Measurements from ENCODE around the gene PPP3CA. TPM values are rescaled to one million over a fixed set of nuclear protein-coding genes. Genes with fewer than 3 reads are reported as not detected.
"Not testable (repeated sequence)": the region's sequence is repeated elsewhere in the genome, so short reads cannot be mapped to it uniquely, and the experiment has no call there.

Gene PPP3CA
- polyA plus RNA-seq, 1 donor (not counting 4 experiments of a cell fraction or from before 2014, with no cell fraction given) = 43.3 TPM

DNA sequence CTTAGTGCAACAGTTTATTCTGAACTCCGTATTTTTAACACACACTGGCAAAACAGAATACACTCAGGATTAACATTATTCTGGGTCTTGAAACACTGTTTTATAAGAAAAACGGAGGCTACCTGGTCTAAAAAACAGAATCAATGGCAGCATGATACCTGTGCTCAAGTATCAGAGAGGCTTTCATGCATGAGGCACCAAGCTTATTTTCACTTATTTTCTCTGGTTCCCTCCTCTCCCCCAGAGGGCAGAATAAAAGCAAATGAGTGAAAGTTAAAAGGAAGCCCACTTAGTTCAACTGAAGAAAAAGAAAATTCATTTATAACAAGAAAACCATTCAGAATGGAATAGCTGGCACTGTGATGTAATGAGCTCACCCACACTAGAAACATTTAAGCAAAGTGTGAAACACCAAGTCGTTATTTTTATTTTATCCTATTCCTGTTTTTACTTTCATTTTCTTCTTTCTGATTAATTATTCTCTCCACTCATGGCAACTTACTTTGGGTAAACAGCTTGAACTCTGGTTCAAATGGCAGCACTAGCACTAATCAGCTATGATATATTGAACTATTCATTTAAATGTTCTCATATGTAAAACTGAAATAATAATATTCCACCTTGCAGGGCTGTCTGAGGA is 211.8 kb downstream of the PPP3CA start:
- Histone ChIP-seq H3K4me2 (ENCODE audit: control insufficient read depth, extremely low read depth, insufficient read depth, low read depth, low read length) (no peak overlapping the region), H3K9me3 (ENCODE audit: control insufficient read depth, low read depth, low read length) (no peaks in the 10 kb centered on the region), H2AFZ (ENCODE audit: control insufficient read depth, low read length) (no peak overlapping the region), H3K27me3 (ENCODE audit: control insufficient read depth, extremely low read depth, insufficient read depth, low read length) (no peaks in the 10 kb centered on the region), H3K36me3 (ENCODE audit: control insufficient read depth in 2 of 2, extremely low read depth in 1 of 2, insufficient read depth in 2 of 2, low read length in 2 of 2) (no peaks in the 10 kb centered on the region), H3K4me1 (ENCODE audit: control insufficient read depth, extremely low read depth, insufficient read depth, low read length) (no peaks in the 10 kb centered on the region), H4K20me1 (ENCODE audit: control insufficient read depth, extremely low read depth, insufficient read depth, low read length) (no peaks in the 10 kb centered on the region), H3K9ac (ENCODE audit: control insufficient read depth, extremely low read depth, insufficient read depth, low read length) (no peak overlapping the region), H3K4me3 (ENCODE audit: control insufficient read depth in 2 of 3, extremely low read depth in 1 of 3, insufficient read depth in 2 of 3, low read depth in 1 of 3, low read length in 3 of 3) (no peak overlapping the region), H3K27ac (ENCODE audit: control insufficient read depth, insufficient read depth, low read length) (no peak overlapping the region), H3K9me1 (ENCODE audit: control insufficient read depth, extremely low read depth, insufficient read depth, low read length) (no peaks in the 10 kb centered on the region), H3K79me2 (ENCODE audit: control insufficient read depth, insufficient read depth, low read length) (peaks cover 24% of the 10 kb centered on the region)
- DNase-seq (ENCODE audit: low read depth, low spot score) (no peak), FAIRE-seq (no peak)
- TF ChIP-seq EZH2 (IDR thresholded peaks at IDR 0.05; ENCODE audit: low read length) = no peak
- TF ChIP-seq, protein P1, sequence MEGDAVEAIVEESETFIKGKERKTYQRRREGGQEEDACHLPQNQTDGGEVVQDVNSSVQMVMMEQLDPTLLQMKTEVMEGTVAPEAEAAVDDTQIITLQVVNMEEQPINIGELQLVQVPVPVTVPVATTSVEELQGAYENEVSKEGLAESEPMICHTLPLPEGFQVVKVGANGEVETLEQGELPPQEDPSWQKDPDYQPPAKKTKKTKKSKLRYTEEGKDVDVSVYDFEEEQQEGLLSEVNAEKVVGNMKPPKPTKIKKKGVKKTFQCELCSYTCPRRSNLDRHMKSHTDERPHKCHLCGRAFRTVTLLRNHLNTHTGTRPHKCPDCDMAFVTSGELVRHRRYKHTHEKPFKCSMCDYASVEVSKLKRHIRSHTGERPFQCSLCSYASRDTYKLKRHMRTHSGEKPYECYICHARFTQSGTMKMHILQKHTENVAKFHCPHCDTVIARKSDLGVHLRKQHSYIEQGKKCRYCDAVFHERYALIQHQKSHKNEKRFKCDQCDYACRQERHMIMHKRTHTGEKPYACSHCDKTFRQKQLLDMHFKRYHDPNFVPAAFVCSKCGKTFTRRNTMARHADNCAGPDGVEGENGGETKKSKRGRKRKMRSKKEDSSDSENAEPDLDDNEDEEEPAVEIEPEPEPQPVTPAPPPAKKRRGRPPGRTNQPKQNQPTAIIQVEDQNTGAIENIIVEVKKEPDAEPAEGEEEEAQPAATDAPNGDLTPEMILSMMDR (optimal IDR thresholded peaks at IDR 0.05 in 1 of 3, IDR thresholded peaks at IDR 0.05 in 1 of 3, conservative IDR thresholded peaks at IDR 0.05 in 1 of 3; ENCODE audit: extremely low read depth in 1 of 3, insufficient read depth in 2 of 3, low read length in 3 of 3) = no peak
- dilution Hi-C loops (cut with MboI; ENCODE audit: extremely low pct_ligation_motif_present, low sequenced_read_pairs) = no loop called here

DNA sequence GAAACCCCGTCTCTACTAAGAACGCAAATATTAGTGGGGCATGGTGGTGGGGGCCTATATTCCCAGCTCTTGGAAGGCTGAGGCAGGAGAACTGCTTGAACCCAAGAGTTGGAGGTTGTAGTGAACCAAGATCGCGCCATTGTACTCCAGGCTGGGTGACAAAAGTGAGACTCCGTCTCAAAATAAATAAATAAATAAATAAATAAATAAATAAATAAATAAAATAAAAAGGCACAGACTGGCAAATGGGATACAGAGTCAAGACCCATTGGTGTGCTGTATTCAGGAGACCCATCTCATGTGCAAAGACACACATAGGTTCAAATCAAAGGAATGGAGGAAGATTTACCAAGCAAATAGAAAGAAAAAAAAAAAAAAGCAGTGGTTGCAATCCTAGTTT is 216.3 kb downstream of the PPP3CA start:
- H3K79me2 ChIP-seq (ENCODE audit: control insufficient read depth, insufficient read depth, low read length) = peaks cover 31% of the 10 kb centered on the region
- H3K36me3 ChIP-seq (ENCODE audit: control insufficient read depth in 2 of 2, extremely low read depth in 1 of 2, insufficient read depth in 2 of 2, low read length in 2 of 2); H3K9ac ChIP-seq (ENCODE audit: control insufficient read depth, extremely low read depth, insufficient read depth, low read length); FAIRE-seq; H3K9me1 ChIP-seq (ENCODE audit: control insufficient read depth, extremely low read depth, insufficient read depth, low read length); H2AFZ ChIP-seq (ENCODE audit: control insufficient read depth, low read length); H3K4me1 ChIP-seq (ENCODE audit: control insufficient read depth, extremely low read depth, insufficient read depth, low read length); DNase-seq (ENCODE audit: low read depth, low spot score); H3K9me3 ChIP-seq (ENCODE audit: control insufficient read depth, low read depth, low read length); H3K4me3 ChIP-seq (ENCODE audit: control insufficient read depth in 2 of 3, extremely low read depth in 1 of 3, insufficient read depth in 2 of 3, low read depth in 1 of 3, low read length in 3 of 3); H4K20me1 ChIP-seq (ENCODE audit: control insufficient read depth, extremely low read depth, insufficient read depth, low read length); H3K4me2 ChIP-seq (ENCODE audit: control insufficient read depth, extremely low read depth, insufficient read depth, low read depth, low read length); H3K27me3 ChIP-seq (ENCODE audit: control insufficient read depth, extremely low read depth, insufficient read depth, low read length); H3K27ac ChIP-seq (ENCODE audit: control insufficient read depth, insufficient read depth, low read length); dilution Hi-C loops (cut with MboI; ENCODE audit: extremely low pct_ligation_motif_present, low sequenced_read_pairs): not testable (repeated sequence)

DNA sequence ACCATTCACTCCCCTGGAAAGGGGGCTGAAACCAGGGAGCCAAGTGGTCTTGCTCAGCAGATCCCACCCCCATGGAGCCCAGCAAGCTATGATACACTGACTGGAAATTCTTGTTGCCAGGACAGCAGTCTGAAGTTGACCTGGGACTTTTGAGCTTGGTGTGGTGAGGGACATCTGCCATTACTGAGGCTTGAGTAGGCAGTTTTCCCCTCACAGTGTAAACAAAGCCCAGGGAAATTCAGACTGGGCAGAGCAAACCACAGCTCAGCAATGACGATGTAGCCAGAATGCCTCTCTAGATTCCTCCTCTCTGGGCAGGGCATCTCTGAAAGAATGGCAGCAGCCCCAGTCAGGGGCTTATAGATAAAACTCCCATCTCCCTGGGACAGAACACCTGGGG is 218.4 kb downstream of the PPP3CA start:
- H3K4me3 ChIP-seq (ENCODE audit: control insufficient read depth in 2 of 3, extremely low read depth in 1 of 3, insufficient read depth in 2 of 3, low read depth in 1 of 3, low read length in 3 of 3); FAIRE-seq: not testable (repeated sequence)

More for the DNA sequence above, 218.4 kb downstream of the PPP3CA start:
- DNase-seq (ENCODE audit: low read depth, low spot score); dilution Hi-C loops (cut with MboI; ENCODE audit: extremely low pct_ligation_motif_present, low sequenced_read_pairs); H3K27ac ChIP-seq (ENCODE audit: control insufficient read depth, insufficient read depth, low read length); H3K4me2 ChIP-seq (ENCODE audit: control insufficient read depth, extremely low read depth, insufficient read depth, low read depth, low read length); H3K9me1 ChIP-seq (ENCODE audit: control insufficient read depth, extremely low read depth, insufficient read depth, low read length); H2AFZ ChIP-seq (ENCODE audit: control insufficient read depth, low read length); H3K9ac ChIP-seq (ENCODE audit: control insufficient read depth, extremely low read depth, insufficient read depth, low read length); H3K9me3 ChIP-seq (ENCODE audit: control insufficient read depth, low read depth, low read length); H3K27me3 ChIP-seq (ENCODE audit: control insufficient read depth, extremely low read depth, insufficient read depth, low read length); H4K20me1 ChIP-seq (ENCODE audit: control insufficient read depth, extremely low read depth, insufficient read depth, low read length); H3K36me3 ChIP-seq (ENCODE audit: control insufficient read depth in 2 of 2, extremely low read depth in 1 of 2, insufficient read depth in 2 of 2, low read length in 2 of 2); H3K4me1 ChIP-seq (ENCODE audit: control insufficient read depth, extremely low read depth, insufficient read depth, low read length): not testable (repeated sequence)
- peaks cover 30% of the 10 kb centered on the region for H3K79me2 ChIP-seq (ENCODE audit: control insufficient read depth, insufficient read depth, low read length)
